ENCODE results near the gene ADAMTS13. TPM values are rescaled to one million over a fixed set of nuclear protein-coding genes. Genes with fewer than 3 reads are reported as not detected.
"Not testable (repeated sequence)": the region's sequence is repeated elsewhere in the genome, so short reads cannot be mapped to it uniquely, and the experiment has no call there.

ADAMTS13 gene
- polyA plus RNA-seq, 3 donors, result 8.5 to 14.6 (median 11.5) TPM

DNA sequence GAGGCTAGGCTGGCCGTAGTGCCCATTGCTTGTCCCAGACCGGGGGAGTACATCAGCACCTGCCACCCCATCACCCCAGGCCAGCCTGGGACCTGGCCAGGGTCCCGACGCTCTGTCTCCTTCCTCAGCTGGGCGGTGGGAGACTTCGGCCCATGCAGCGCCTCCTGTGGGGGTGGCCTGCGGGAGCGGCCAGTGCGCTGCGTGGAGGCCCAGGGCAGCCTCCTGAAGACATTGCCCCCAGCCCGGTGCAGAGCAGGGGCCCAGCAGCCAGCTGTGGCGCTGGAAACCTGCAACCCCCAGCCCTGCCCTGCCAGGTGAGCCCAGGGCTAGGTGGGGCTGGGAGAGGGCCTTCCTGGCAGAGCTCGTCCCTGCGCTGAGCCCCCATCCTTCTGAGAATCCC, 21.1 kb downstream of the ADAMTS13 start:
- no peak for DNase-seq (ENCODE audit: extremely low read depth in 1 of 11, low read depth in 9 of 11, low spot score in 4 of 11)

DNA sequence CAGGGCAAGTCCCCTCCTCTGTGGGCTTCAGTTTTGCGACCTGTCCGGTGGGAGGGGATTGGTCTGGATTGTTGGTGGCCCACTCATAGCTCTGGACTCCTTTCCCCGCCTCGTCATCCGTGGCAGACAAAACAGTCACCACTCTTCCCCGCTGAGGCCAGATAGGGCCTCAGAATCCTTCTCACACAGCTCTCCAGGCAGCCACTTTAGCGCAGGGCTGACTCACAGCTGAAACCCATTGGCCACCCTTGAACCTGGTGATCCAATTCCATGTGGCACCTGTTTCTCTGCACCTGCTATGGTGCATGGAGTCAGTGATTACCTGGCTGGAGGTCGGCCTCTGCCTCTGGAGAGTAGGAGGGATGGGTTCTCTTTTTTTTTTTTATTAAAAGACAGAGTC, 21.8 kb downstream of the ADAMTS13 start:
- no peak for DNase-seq (ENCODE audit: extremely low read depth in 1 of 11, low read depth in 9 of 11, low spot score in 4 of 11)

DNA sequence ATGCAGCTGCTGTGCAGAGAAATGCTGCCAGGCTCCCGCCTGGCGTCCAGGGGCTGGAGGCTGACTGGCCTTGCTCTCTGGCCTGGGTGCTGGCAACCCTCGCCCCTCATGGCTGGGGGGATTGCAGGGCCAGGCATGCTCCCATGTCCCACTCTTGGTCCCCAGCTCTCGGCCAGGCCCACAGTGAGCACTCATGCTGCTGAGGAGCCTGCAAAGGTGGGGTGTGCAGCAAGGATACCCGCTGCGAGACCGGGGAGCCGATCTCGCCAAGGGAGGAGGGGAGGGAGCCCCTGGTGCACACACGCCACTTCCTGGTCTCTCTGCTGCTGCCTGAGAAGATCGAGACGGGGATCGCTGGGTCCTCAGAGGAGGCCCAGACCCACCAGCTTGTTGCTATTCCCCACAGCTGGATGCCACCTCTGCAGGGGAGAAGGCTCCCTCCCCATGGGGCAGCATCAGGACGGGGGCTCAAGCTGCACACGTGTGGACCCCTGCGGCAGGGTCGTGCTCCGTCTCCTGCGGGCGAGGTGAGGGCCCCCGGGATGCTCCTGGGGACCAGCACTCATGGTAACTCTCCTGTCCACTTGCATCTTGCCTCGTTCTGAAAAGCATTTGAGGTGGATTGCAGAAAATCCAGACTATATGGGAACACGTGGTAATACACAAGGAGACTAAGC, 23.3 kb downstream of the ADAMTS13 start:
- no peak for DNase-seq (ENCODE audit: extremely low read depth in 1 of 11, low read depth in 9 of 11, low spot score in 4 of 11)

DNA sequence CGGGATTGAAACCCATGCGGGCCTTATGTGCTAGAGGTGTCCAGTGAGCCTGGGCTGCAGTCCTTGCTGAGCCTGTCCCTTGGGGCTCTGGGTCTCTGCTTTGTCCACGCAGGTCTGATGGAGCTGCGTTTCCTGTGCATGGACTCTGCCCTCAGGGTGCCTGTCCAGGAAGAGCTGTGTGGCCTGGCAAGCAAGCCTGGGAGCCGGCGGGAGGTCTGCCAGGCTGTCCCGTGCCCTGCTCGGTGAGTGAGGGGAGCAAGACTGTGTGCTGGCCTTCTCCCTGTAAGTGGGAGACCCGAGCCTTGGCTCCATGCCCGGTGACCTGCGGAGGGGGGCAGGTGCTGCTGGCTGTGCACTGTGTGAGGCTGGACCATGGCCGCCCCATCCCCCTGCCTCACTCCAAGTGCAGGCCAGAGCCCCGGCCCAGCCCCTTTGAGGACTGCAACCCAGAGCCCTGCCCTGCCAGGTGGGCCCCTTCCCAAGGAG, 26.4 kb downstream of the ADAMTS13 start:
- DNase-seq (ENCODE audit: extremely low read depth in 1 of 11, low read depth in 9 of 11, low spot score in 4 of 11), result no peak

DNA sequence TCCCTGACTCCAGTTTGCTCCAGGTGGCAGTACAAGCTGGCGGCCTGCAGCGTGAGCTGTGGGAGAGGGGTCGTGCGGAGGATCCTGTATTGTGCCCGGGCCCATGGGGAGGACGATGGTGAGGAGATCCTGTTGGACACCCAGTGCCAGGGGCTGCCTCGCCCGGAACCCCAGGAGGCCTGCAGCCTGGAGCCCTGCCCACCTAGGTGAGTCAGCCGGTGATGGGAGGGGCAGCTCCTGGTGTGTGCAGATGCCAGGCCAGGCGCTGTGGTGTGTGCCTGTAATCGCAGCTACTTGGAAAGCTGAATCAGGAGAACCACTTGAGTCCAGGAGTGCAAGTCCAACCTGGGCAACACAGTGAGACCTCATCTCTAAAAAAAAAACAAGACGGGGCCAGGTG, 27.6 kb downstream of the ADAMTS13 start:
- DNase-seq (ENCODE audit: extremely low read depth in 1 of 11, low read depth in 9 of 11, low spot score in 4 of 11), result no peak

DNA sequence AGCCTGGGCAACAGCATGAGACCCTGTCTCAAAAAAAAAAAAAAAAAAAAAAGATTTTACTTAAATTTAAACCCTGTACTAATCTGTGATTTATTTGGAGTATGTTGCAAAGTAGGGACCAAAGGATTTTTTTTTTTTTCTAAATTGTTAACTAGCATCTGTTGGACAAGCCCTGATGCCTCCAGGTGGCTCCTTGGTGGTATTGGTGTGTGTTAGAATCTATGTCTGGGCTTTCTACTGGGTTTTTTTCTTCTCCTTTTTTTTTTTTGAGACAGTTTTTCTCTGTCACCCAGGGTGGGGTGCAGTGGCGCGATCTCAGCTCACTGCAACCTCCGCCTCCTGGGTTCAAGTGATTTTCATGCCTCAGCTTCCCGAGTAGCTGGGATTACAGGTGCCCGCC, 29.7 kb downstream of the ADAMTS13 start:
- not testable (repeated sequence) for DNase-seq (ENCODE audit: extremely low read depth in 1 of 11, low read depth in 9 of 11, low spot score in 4 of 11)

DNA sequence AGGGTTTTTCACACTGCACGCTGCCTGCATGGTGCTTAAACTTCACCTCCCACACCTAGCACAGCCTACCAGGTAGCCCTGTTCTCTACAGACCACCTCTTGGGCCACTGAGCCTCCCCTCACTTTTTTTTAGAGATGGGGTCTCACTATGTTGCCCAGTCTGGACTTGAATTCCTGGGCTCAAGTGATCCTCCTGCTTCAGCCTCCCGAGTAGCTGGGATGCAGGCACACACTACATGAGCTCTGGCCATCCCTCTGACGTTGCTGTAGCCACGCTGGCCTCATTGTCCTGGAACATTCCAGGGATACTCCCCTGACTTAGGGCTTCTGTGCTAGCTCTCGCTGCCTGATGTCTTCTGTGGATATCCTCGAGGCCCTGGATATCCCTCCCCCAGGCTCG, 30.4 kb downstream of the ADAMTS13 start:
- no peak for DNase-seq (ENCODE audit: extremely low read depth in 1 of 11, low read depth in 9 of 11, low spot score in 4 of 11)

DNA sequence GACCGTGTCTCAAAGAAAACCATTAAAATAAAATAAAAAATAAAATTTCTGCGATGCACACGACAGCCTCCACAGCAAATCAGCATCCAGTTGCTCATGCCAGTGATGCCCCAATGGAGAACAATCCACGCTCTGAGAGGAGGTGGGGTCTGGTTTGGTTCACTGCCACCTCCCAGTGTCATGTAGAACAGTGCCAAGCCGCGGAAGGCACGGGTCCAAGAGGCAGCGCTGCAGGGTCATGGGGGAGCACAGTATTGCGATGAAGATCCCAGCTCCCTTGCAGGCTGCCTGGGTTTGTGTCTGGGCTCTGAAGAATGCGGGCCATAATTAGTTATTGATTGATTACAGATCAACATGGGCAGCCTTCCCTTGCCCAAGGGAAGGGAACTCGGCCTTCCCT, 31.5 kb downstream of the ADAMTS13 start:
- DNase-seq (ENCODE audit: extremely low read depth in 1 of 11, low read depth in 9 of 11, low spot score in 4 of 11), result no peak

DNA sequence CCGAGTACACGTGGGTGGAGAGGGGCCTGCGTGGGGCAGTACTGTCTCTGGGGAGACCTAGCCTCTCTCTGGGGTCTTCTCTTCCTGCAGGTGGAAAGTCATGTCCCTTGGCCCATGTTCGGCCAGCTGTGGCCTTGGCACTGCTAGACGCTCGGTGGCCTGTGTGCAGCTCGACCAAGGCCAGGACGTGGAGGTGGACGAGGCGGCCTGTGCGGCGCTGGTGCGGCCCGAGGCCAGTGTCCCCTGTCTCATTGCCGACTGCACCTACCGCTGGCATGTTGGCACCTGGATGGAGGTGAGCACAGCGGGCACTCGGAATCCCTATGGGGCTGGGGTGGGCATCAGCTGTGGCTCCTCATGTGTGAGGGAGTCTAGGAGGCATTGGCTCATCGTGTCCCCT, 32.2 kb downstream of the ADAMTS13 start:
- no peak for DNase-seq (ENCODE audit: extremely low read depth in 1 of 11, low read depth in 9 of 11, low spot score in 4 of 11)

DNA sequence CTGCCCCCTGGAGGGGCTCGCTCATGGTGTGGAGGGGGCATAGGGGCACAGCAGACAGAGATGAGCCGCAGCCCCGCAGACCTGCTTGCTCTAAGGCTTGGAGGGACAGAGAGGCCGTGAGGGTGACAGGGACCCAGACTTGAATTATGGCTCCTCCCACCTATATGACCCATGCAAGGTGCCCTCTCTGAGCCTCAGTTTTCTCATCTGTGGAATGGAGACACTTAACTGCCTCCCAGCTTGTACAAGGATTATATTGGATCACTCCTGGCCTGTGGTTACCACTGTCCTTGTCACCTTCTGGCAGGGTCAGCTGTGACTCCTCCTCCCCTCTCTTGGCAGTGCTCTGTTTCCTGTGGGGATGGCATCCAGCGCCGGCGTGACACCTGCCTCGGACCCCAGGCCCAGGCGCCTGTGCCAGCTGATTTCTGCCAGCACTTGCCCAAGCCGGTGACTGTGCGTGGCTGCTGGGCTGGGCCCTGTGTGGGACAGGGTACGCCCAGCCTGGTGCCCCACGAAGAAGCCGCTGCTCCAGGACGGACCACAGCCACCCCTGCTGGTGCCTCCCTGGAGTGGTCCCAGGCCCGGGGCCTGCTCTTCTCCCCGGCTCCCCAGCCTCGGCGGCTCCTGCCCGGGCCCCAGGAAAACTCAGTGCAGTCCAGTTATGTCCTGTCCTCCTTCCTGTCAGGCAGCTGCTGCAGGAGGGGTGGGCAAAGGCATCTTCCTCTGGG, 32.9 kb downstream of the ADAMTS13 start:
- no peak for DNase-seq (ENCODE audit: extremely low read depth in 1 of 11, low read depth in 9 of 11, low spot score in 4 of 11)

DNA sequence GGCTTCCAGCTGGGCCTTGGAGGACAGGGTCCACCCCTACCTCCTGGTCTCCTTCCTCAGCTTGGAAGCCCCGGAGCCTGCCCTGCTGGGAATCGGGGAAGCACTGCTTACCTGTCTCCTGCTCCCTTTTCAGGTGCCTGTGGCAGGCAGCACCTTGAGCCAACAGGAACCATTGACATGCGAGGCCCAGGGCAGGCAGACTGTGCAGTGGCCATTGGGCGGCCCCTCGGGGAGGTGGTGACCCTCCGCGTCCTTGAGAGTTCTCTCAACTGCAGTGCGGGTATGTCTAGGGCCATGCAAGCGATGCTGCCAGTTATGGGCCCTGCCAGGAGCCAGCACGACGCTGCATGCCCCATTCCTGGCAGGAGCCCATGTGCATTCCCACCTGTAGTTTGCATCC, 33.8 kb downstream of the ADAMTS13 start:
- no peak for DNase-seq (ENCODE audit: extremely low read depth in 1 of 11, low read depth in 9 of 11, low spot score in 4 of 11)

DNA sequence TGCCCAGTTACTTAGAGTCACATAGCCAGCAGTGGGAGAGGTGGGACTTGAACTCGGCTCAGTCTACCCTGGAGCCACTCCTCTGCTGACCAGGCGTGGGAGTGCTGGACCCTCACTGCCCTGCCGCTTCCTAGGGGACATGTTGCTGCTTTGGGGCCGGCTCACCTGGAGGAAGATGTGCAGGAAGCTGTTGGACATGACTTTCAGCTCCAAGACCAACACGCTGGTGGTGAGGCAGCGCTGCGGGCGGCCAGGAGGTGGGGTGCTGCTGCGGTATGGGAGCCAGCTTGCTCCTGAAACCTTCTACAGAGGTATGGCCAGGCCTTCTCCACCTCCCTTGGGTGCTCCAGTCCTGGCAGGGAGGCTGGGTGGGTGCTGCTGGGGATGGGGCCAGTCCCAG, 34.2 kb downstream of the ADAMTS13 start:
- no peak for DNase-seq (ENCODE audit: extremely low read depth in 1 of 11, low read depth in 9 of 11, low spot score in 4 of 11)

DNA sequence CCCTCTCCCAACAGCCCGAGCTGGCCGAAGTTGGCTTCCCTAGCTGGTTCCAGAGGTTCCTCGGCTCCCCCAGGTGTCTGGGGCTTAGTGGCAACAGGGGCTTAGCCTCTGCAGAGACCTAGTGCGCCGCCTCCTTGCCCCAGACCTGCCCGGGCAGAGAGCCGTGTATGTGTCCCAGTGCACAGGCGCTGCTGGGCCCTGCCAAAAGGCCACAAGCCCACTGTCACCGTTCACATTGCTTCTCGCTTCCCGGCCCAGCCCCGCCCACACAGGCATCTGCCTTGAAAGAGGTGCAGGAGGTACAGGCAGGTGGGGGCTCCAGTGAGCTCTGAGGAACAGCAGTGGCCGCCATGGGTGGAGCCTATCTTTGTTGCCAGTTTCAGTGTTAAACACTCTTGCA, 35.1 kb downstream of the ADAMTS13 start:
- DNase-seq (ENCODE audit: extremely low read depth in 1 of 11, low read depth in 9 of 11, low spot score in 4 of 11), result no peak

DNA sequence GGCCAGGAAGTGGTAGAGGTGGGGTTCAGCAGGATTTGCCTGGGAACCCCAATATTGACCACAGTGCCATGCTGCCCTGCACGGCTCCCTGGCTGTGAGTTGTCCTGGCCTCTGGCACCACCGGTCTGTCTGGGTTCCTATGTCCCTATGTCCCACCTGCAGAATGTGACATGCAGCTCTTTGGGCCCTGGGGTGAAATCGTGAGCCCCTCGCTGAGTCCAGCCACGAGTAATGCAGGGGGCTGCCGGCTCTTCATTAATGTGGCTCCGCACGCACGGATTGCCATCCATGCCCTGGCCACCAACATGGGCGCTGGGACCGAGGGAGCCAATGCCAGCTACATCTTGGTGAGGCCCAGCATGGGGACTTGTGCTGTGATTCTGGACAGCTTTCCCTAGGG, 35.6 kb downstream of the ADAMTS13 start:
- no peak for DNase-seq (ENCODE audit: extremely low read depth in 1 of 11, low read depth in 9 of 11, low spot score in 4 of 11)

DNA sequence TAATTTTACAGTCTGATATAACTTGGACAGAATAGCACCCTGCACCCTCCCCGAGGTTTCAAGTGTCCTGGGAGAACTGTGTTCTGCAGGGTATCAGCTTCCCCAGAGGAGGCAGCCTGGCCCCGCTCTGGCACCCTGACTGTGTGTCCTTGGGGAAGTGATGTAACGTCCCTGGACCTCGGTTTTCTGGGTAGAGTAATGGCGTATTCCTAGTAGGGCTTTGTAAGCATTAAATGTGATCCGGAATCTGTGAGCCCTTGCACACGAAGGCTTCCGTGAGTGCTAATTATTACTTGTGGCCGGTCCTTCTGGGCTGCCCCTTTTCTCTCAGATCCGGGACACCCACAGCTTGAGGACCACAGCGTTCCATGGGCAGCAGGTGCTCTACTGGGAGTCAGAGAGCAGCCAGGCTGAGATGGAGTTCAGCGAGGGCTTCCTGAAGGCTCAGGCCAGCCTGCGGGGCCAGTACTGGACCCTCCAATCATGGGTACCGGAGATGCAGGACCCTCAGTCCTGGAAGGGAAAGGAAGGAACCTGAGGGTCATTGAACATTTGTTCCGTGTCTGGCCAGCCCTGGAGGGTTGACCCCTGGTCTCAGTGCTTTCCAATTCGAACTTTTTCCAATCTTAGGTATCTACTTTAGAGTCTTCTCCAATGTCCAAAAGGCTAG, 36.6 kb downstream of the ADAMTS13 start:
- no peak for DNase-seq (ENCODE audit: extremely low read depth in 1 of 11, low read depth in 9 of 11, low spot score in 4 of 11)

DNA sequence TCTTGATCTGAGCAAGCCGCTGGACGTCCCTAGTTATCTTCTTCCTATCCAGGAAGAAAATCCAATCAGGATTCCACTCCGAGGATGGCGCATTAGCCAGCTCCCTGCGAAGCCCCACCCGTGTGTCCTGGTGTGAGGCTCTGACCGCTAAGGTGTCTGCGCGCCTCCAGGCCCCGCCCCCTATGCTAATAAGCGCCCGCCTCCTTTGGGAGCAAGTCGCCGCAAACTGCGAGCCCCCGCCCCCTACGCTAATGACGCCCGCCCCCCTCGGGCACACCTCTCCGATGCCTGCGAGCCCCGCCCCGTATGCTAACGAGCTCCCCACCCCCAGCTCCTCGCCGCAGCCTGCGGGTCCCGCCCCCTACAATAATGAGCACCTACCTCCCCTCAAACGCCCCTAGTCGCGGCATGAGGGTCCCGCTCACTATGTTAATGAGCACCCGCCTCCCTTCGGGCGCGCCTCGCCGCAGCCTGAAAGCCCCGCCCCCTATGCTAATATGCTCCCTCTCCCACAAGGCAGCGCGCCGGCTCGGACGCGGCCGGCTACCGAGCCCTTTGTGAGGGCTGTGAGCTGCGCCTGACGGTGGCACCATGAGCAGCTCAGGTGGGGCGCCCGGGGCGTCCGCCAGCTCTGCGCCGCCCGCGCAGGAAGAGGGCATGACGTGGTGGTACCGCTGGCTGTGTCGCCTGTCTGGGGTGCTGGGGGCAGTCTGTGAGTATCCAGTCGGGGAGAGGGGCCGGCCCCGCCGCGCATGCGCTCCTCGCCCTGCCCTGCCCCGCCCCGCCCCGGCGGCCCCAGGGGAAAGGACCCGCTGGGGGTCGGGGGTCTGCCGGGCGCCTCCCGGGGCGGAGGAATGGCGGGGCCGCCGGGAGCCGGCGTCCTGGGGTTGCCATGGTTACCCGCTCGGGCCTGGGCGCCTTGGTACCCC, 37.6 kb downstream of the ADAMTS13 start, which contains the start of gene CACFD1:
CACFD1 (plus strand) TSS at position 503 of the 929 bp plus-strand sequence; CDS start at position 592, 89 bp downstream.
- DNase-seq (ENCODE audit: extremely low read depth in 1 of 11, low read depth in 9 of 11, low spot score in 4 of 11), result peak; percentile 81 to 95 (median 92)

DNA sequence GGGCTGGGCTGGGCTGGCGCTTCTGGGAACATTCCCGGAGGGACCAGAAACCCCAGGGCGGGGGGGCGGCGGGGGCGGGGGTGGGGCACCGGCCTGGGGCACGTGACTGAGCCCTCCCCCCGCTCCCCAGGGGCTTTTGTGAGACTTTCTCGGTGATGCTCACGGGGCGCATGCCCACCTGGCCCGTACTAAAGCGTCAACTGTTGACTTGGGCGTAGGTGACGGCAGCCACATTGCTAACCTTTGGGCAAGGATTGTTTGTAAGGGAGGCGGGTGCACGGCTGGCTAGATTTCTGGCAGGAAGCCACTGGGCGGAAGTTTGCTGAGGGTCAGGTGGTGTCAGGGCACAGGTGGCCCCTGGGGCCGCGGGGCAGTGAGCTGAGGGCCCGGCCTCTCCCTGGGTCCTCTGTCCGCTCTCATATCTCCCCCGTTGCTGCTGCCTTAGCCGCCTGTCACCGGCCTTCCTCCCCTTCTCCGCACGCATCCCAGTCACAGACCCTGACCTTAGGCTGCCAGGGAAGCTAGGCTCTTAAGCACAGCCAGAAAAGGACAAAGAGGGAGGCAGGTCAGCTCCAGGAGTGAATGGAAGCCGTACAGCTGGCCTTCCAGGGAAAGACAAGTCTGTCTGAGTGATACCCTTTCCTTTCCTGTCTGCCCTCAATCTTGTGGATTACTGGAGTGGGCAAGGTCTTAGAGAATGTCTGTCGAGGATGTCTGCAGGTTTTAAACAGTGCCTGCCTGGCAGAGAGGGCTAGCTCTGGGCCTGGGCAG, 38.4 kb downstream of the ADAMTS13 start:
- DNase-seq (ENCODE audit: extremely low read depth in 1 of 11, low read depth in 9 of 11, low spot score in 4 of 11), result peak in 8 of 11 donors; percentile 32 to 53 (median 35)

DNA sequence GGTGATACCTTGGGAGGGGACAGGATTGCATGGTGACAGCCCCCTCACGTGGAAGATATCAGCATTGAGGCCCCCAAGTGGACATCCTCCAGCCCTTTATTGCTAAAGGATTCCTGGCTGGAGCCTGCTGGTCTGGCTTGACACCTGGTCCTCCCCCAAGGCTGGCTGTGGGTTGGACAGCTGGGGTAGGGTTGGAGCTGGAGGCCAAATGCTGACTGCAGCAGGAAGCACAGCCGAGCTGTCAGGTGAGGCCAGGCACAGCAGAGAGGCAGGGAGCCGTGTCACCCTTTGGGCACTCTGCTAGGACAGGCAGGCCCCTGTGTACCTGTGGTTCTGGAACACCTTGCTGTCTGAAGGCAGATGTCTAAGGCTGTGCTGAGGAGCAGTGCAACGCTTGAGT, 39.8 kb downstream of the ADAMTS13 start:
- DNase-seq (ENCODE audit: extremely low read depth in 1 of 11, low read depth in 9 of 11, low spot score in 4 of 11), result no peak
